Activated T-cell treated with anti-CD3 and anti-CD28 coated beads for 1 hour (primary cell): ENCODE results near the gene TBC1D7.

Experiments used
- DNase-seq: peaks from one replicate; pipeline ENCODE4 v3.0.0-alpha.2; 2020; ENCODE audit warnings: low read depth

Gene TBC1D7

GRCh38 chr6:13319891-13320564 lies 8.3 kb downstream of the TBC1D7 start:
- no peak for DNase-seq

DNA sequence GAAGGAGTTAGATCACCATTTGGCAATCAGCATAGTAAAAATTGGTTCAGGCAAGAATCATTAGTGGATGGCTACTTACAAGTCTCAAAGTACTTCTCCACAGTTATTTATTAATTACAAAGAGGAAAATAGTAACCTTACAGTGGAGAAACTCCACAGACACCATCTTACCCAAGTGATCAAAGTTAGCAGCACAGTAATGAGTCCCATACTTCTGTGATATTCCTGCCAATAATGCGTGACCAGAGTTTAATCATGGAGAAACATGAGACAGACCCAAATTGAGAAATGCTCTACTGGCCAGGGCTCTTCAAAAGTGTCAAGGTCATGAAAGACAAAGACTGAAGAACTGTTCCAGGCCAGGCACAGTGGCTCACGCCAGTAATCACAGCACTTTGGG lies 9.5 kb downstream of the TBC1D7 start:
- DNase-seq = no peak

- DNase-seq = no peak
Measured at GRCh38 chr6:13315896-13316295, 12.4 kb downstream of the TBC1D7 start.

DNA sequence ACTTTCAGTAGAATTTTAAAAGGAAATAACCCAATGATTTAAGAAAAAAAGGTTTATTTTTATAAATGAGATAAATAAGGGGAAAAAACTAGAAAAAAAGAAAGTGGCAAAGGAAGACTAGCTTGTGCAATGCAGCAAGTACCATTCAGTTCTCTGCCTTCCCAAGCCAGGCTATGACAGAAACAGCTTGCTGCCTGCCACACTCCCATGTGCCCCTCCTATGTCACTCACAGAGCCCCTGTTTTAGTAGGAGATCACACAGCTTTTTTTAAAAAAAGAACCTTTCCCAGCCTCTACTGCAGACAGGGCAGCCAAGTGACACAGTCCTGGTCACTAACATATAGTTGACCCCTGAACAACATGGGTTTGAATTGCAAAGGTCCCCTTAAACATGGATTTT lies 13.5 kb downstream of the TBC1D7 start:
- DNase-seq = no peak

- no peak for DNase-seq
Measured at GRCh38 chr6:13311155-13311554, 17.2 kb downstream of the TBC1D7 start.

- no peak for DNase-seq
Measured at GRCh38 chr6:13308332-13308731, 20.0 kb downstream of the TBC1D7 start.

DNA sequence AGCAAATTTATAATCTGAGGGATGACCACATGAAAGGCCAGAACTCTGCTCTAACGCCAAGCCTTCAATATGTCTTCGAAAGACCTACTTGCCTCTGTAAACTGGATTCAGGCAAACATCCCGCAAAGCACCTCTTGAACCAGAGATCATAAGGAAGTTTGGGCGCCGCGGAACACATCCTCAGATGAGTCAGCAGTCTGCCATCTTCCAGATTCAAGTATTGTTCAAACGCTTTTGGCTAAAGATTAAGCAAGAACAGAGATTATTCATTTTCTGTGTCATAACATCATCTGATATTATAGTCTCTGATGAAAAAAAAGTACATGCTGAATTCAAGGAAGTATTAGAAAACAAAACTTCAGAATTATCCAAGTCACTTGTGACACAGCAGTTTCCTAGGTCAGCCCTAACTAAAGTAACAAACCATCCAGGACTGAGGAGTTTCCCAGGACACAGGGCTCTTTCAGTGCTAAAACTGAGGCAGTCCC lies 20.8 kb downstream of the TBC1D7 start:
- no peak for DNase-seq

DNA sequence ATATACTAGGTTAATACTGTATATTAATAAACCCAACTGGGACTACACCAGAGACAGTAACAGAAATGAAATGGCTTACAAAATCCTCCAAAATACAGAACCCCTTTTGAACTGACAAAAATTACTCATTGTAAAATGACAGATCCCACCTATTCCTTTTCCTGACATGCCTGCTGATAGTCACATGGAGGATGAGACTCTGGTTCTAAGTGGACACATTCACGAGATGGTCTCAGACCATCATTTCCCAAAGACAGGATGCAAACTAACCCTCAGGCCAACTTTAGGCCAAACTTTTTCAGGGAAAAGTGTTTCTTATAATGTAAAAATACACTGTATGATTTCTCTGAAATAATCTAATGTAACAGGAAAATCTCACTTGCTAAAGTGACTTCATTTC lies 22.5 kb downstream of the TBC1D7 start:
- no peak for DNase-seq

DNA sequence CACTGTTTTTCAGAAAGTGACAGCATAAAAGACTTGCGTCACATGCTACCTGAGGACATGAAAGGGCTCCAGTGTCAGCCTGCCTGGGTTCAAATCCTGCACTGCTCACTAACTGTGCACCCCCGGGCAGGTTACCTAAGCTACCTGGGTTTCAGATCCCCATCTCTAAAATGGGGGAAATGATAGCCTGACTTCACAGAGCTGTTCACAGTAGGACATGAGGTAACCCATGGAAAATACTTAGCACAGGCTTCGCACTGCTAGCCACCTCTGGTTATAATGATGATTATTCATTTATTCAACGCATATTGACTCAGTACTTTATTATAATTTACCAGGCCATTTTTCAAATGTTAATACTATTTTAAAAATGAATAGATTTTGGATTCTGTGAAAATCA lies 23.0 kb downstream of the TBC1D7 start:
- DNase-seq = no peak

- DNase-seq = no peak
Measured at GRCh38 chr6:13304580-13305260, 23.6 kb downstream of the TBC1D7 start.

DNA sequence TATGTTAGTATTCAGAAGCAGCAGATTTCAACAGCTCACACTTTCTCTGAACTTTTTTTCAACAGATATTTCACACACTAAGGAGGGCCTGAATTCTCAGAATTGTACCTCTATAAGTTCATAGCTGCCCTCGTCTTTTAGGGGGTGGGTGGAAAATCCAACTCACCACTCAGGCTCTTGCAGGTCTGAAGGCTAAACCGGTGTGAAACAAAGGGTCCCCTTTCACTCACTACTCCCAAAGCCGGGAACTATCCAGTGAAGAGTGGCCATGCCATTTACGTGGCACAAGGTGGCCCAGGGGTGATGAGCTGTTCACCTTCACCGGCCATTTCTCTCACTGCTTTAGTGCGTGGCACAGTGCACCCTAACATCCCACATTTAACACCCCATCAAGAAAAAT lies 24.2 kb downstream of the TBC1D7 start:
- no peak for DNase-seq

DNA sequence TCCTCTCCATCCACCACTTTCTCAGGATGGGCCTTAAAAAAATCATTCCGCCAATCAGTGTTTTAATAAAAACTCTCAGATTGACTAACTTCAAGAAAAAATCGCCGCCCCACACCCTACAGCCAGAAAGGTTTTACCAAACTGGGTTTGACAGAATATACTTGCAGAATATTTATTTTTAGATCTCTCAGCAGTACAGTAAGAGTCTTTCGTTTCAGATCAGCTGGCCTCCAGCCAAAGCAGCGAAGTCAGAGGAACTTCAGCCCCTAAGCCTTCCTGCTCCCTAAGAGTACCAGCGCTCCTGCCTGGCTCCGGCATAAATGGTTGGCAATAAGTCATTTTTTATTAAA lies 24.7 kb downstream of the TBC1D7 start:
- no peak for DNase-seq

DNA sequence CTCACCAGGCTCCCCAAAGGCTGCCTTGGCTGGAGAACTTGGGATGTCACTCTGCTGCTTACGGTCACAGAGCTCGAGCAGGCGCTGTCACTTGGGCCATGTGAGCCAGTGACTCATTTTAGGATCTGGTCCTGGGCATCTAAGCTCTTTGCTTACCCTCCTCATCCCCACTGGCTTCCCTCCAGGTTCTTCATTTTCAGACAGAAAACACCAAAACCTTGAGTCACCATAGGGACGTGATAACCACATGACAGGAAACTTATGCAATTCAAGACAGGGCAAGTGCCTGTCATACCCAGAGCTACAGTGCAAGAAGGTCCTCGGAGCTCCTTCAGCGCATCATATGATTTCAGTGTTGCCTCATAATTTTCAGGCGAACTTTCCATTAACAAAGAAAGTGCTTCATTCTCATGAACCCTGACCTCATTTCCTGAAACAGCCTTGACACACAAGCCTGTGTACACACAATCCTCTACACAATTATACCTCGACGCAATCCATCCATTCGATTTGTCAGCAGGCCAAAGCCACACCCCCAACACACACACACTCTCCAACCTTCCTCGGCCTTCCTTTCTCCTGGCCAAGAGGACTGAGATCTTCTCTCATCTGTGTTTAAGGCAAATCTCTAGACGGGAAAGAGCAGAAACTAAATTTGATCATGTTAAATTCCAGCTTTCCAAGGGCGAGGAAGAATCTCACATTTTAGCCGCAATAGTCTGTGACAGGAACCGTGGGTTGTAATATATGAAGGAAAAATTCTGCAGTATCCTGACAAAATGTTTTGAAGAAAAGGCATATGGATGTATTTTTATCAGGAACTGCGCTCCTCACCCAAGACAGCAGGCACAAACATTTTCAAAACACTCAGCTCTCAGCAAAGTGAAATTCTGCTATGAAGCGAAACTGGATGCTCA lies 25.3 kb downstream of the TBC1D7 start:
- DNase-seq = no peak

DNA sequence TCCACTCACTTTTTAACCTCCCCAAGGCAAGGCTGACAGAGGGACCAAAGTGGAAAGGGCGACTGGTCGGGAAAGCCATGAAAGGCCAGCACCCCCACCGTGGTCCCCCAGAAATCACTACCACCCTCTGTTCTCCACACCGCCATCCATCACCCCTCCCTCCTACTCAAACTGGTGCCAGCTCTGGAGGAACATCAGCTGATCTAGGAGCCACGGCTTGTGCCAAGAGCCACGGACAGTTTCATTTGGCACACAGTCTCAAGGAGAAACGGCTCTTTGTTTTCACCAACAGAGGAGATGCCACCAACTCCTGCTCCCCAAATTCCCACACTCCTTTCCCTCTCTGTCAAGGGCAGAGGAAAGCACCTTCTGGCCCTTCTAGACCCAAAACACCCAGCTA lies 26.0 kb downstream of the TBC1D7 start:
- no peak for DNase-seq

- DNase-seq = no peak
Measured at GRCh38 chr6:13300643-13301590, 27.4 kb downstream of the TBC1D7 start.

DNA sequence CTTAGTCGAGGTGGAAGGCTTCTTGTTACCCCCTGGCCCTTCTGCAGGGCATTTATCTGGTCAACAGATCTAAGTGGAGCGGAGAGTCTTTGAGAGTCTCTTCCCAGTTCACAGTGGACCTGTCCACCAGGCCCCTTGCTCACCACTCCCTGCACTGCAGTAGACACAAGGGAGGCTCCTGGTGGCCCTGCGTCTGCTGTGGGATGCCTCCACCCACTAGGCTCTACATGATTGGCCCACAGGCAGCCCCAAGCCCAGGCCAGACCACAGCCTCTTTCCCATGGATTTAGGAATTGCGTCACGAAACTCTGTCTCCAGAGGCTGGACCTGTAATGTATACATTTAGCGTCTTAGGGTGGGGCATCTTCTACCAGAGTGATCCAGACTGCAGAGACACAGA lies 28.4 kb downstream of the TBC1D7 start:
- DNase-seq = no peak

DNA sequence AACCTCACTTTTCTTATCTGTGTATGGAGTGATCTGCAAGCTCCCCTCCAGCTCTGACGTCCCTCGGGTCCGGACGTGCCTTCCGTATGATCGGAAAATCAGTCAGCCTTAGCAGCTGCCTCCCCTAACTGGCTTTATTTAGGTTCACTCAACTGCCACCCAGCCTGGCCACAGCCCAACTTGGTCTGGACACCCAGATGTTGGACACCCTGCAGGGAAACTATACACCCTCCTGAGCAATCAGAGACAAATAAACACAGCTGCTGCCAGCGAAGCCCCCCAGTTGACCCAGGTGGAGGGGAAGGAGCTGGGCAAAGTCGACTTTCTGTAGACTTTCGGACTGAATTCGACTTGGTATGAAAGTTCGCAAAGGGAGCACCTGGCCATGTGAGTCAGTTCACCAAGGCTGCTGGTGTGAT lies 28.9 kb downstream of the TBC1D7 start:
- DNase-seq = no peak

GRCh38 chr6:13298446-13298845 lies 29.9 kb downstream of the TBC1D7 start:
- no peak for DNase-seq

- no peak for DNase-seq
Measured at GRCh38 chr6:13297391-13297790, 30.9 kb downstream of the TBC1D7 start.

- DNase-seq = no peak
Measured at GRCh38 chr6:13296536-13296997, 31.8 kb downstream of the TBC1D7 start.

- DNase-seq = no peak
Measured at GRCh38 chr6:13295576-13295975, 32.8 kb downstream of the TBC1D7 start.
